ENCODE measurements around the gene CAMK4.

GRCh38 chr5:111262153-111262552 is 38.0 kb downstream of the CAMK4 start:
- TF ChIP-seq CTCF (IDR thresholded peaks at IDR 0.05; ENCODE audit: insufficient read depth, low read length) (no peak), GABPA (IDR thresholded peaks at IDR 0.05; ENCODE audit: low read depth) (no peak), POLR2AphosphoS5 (IDR thresholded peaks at IDR 0.05; ENCODE audit: low read depth) (no peak)

Measured in HL-60 (cell line).